G401 (cell line): ENCODE measurements around the gene SPATA3. TPM values are rescaled to one million over a fixed set of nuclear protein-coding genes. Genes with fewer than 3 reads are reported as not detected.

Experiments
- DNase-seq: peaks from one replicate; pipeline ENCODE4 v3.0.0-alpha.2; 2015; ENCODE audit warnings: low spot score
- in situ Hi-C: cut with HindIII; loops from 2 replicates; pipeline ENCODE4 v1.10.0; 2016; ENCODE audit warnings: low sequenced_read_pairs, mixed read lengths
- total RNA-seq: library from RNA; depleted of rRNA; stranded (reverse); fragments of >200 nt; shearing (Covaris generic); gene quantifications from 2 replicates; pipeline ENCODE4 v1.2.3, GENCODE V29; 2014; rRNA removed

The SPATA3 gene
- total RNA-seq = not detected in 2 replicates

GRCh38 chr2:230995821-230996220 is at the start of gene SPATA3:
SPATA3 (plus strand) TSS chr2:230996121; CDS start chr2:230996234, 113 bp downstream.
- no peak for DNase-seq

GRCh38 chr2:230946429-230947234 is 49.3 kb upstream of the SPATA3 start:
- no peak for DNase-seq
- in situ Hi-C loops = no loop called here

More at GRCh38 chr2:230995821-230996220, at the start of gene SPATA3:
- in situ Hi-C loops = no loop called here

GRCh38 chr2:230947235-230947576 is 48.7 kb upstream of the SPATA3 start:
- no peak for DNase-seq
- in situ Hi-C loops = no loop called here

GRCh38 chr2:230947908-230948365 is 48.0 kb upstream of the SPATA3 start:
- in situ Hi-C loops = no loop called here
- no peak for DNase-seq

- in situ Hi-C loops = no loop called here
- DNase-seq = no peak
These were observed 45.7 kb upstream of the SPATA3 start for GRCh38 chr2:230949966-230950873.

GRCh38 chr2:230950874-230951339 is 45.0 kb upstream of the SPATA3 start:
- DNase-seq = no peak
- in situ Hi-C loops = no loop called here

- in situ Hi-C loops = no loop called here
- DNase-seq = no peak
These were observed 44.5 kb upstream of the SPATA3 start for GRCh38 chr2:230951396-230951795.

GRCh38 chr2:230952226-230952956 is 43.5 kb upstream of the SPATA3 start:
- in situ Hi-C loops = no loop called here
- no peak for DNase-seq

- in situ Hi-C loops = no loop called here
- DNase-seq = no peak
These were observed 42.1 kb upstream of the SPATA3 start for GRCh38 chr2:230953845-230954244.

GRCh38 chr2:230954746-230955145 is 41.2 kb upstream of the SPATA3 start:
- no peak for DNase-seq
- in situ Hi-C loops = no loop called here

GRCh38 chr2:230955163-230955737 is 40.7 kb upstream of the SPATA3 start:
- DNase-seq = no peak

GRCh38 chr2:230956827-230957755 is 38.8 kb upstream of the SPATA3 start:
- in situ Hi-C loops = no loop called here
- no peak for DNase-seq

More at GRCh38 chr2:230955163-230955737, 40.7 kb upstream of the SPATA3 start:
- in situ Hi-C loops = no loop called here

- in situ Hi-C loops = no loop called here
- no peak for DNase-seq
These were observed 38.0 kb upstream of the SPATA3 start for GRCh38 chr2:230957756-230958391.

- in situ Hi-C loops = no loop called here
- DNase-seq = no peak
These were observed 36.8 kb upstream of the SPATA3 start for GRCh38 chr2:230958820-230959756.

- in situ Hi-C loops = no loop called here
- no peak for DNase-seq
These were observed 35.9 kb upstream of the SPATA3 start for GRCh38 chr2:230960026-230960425.

GRCh38 chr2:230961091-230961491 is 34.8 kb upstream of the SPATA3 start:
- in situ Hi-C loops = no loop called here

More at GRCh38 chr2:230961091-230961491, 34.8 kb upstream of the SPATA3 start:
- DNase-seq = no peak
